Upper lobe of left lung (tissue), 6 donors: ENCODE data around the gene SLC38A4. TPM values are rescaled to one million over a fixed set of nuclear protein-coding genes. Genes with fewer than 3 reads are reported as not detected.

ENCODE experiments used
- ATAC-seq, 2 donors: fragments of 200-7000 bp; cut with Tn5 transposase; one replicate each; pipeline ENCODE4 v1.9.1; 2022; ENCODE audit warnings: mild to moderate bottlenecking in 2 of 2, moderate library complexity in 2 of 2; ENCODE audit not compliant: low FRiP score in 2 of 2
- DNase-seq, 2 donors: peaks; one replicate each; pipeline ENCODE4 v3.0.0-alpha.2; 2019 to 2020
- H3K27ac ChIP-seq, 4 donors: fragments of 200-600 bp; sonication (generic); one replicate each; pipeline ENCODE4 v1.5.1; 2016 to 2019
- H3K27me3 ChIP-seq, 4 donors: fragments of 200-600 bp; sonication (generic); one replicate each; pipeline ENCODE4 v1.5.1; 2017 to 2019
- H3K36me3 ChIP-seq, 4 donors: fragments of 200-600 bp; sonication (generic); one replicate each; pipeline ENCODE4 v1.5.1; 2016 to 2019
- H3K4me1 ChIP-seq, 4 donors: fragments of 200-600 bp; sonication (generic); one replicate each; pipeline ENCODE4 v1.5.1; 2018 to 2019
- H3K4me3 ChIP-seq, 4 donors: fragments of 200-600 bp; sonication (generic); one replicate each; pipeline ENCODE4 v1.5.1; 2017 to 2019; ENCODE audit warnings: mild to moderate bottlenecking in 2 of 4, moderate library complexity in 1 of 4
- H3K9me3 ChIP-seq, 4 donors: fragments of 200-600 bp; sonication (generic); one replicate each; pipeline ENCODE4 v1.5.1; 2018 to 2019
- CTCF ChIP-seq, 6 experiments: fragments of 450-650 bp in 4 of 6; fragments of 200-600 bp in 2 of 6; sonication (generic) in 2 of 6; IDR thresholded peaks; one replicate each; pipeline ENCODE4 v1.5.1; 2016 to 2019; ENCODE audit warnings: antibody characterized with exemption in 6 of 6
- EP300 ChIP-seq, 4 donors: sonication (generic); formaldehyde crosslinking; IDR thresholded peaks; one replicate each; pipeline ENCODE4 v1.5.1; 2017; ENCODE audit warnings: antibody characterized with exemption in 4 of 4, control low read depth in 2 of 4
- POLR2A ChIP-seq, 4 donors: fragments of 450-650 bp; IDR thresholded peaks; one replicate each; pipeline ENCODE4 v1.5.1; 2016 to 2017; ENCODE audit warnings: antibody characterized with exemption in 4 of 4, mild to moderate bottlenecking in 2 of 4
- POLR2AphosphoS5 ChIP-seq, 2 donors: sonication (generic); formaldehyde crosslinking; IDR thresholded peaks; one replicate each; pipeline ENCODE4 v1.5.1; 2017; ENCODE audit warnings: antibody characterized with exemption in 2 of 2
- WGBS, 2 donors: methylation state at CpG; one replicate each; pipeline ENCODE4 v1.1.5; 2017 to 2018; 5-methylcytosine and 5-hydroxymethylcytosine counted together
- total RNA-seq, 6 donors: library from RNA; depleted of rRNA in 4 of 6; stranded (reverse); fragments of >200 nt in 4 of 6; gene quantifications; one replicate each; pipeline versions ENCODE4 v1.1.0 to v1.2.1, GENCODE V29; 2016 to 2021
- donor health status: DM: no; HTN: no; CAD: no; lungs with moderate emphysema.
- donor health status: DM: no; HTN: yes; CAD: no; lungs with severe emphysema.

SLC38A4 gene
- total RNA-seq, result under 1 TPM in 3 of 6 donors, not detected in 3; 0.49 to 0.81 (median 0.60) TPM

- ATAC-seq, result peak; percentile 52 to 66
- 16 to 20% methylated on average over 25 to 29 of the region's 29 CpGs for WGBS, 2 donors
Observed at GRCh38 chr12:46825591-46826414, at the start of gene SLC38A4. Gene SLC38A4, minus strand, starts transcription at chr12:46825997. Its CDS starts 32,926 bp downstream, at chr12:46793071.

GRCh38 chr12:46875095-46875494, 49.3 kb upstream of the SLC38A4 start:
- Histone ChIP-seq H3K27ac (no peak overlapping the region), H3K4me1 (no peaks in the 10 kb centered on the region), H3K9me3 (peaks cover 0 to 11% (median 7%) of the 10 kb centered on the region in 4 donors), H3K4me3 (no peak overlapping the region), H3K36me3 (no peaks in the 10 kb centered on the region), H3K27me3 (no peaks in the 10 kb centered on the region)
- ATAC-seq (no peak), DNase-seq (no peak)
- 76 to 83% methylated on average over 1 of the region's 1 CpG for WGBS, 2 donors
- TF ChIP-seq POLR2AphosphoS5 (IDR thresholded peaks at IDR 0.05), result no peak
- TF ChIP-seq POLR2A (IDR thresholded peaks at IDR 0.05), result no peak
- no peak for TF ChIP-seq CTCF (IDR thresholded peaks at IDR 0.05)
- TF ChIP-seq EP300 (IDR thresholded peaks at IDR 0.05), result no peak

More at GRCh38 chr12:46825591-46826414, at the start of gene SLC38A4:
- no peak within 1 kb of the TSS for H3K27ac ChIP-seq
- TF ChIP-seq EP300 (IDR thresholded peaks at IDR 0.05) (no peak), POLR2AphosphoS5 (IDR thresholded peaks at IDR 0.05) (no peak), POLR2A (IDR thresholded peaks at IDR 0.05) (no peak), CTCF (IDR thresholded peaks at IDR 0.05) (no peak)
- DNase-seq, result peak; percentile 22 to 82
- H3K9me3 ChIP-seq, result no peaks in the 10 kb centered on the region
- no peaks in the 10 kb centered on the region for H3K36me3 ChIP-seq
- H3K4me3 ChIP-seq, result peak within 1 kb of the TSS in 2 of 4 donors; percentile 19 to 21
- peaks cover 0 to 11% (median 3%) of the 10 kb centered on the region in 4 donors for H3K27me3 ChIP-seq
- peaks cover 0 to 8% (median 4%) of the 10 kb centered on the region in 4 donors for H3K4me1 ChIP-seq

GRCh38 chr12:46874642-46875041, 48.8 kb upstream of the SLC38A4 start:
- H3K9me3 ChIP-seq, result peaks cover 0 to 11% (median 7%) of the 10 kb centered on the region in 4 donors
- no peaks in the 10 kb centered on the region for H3K27me3 ChIP-seq
- no peak for TF ChIP-seq POLR2AphosphoS5 (IDR thresholded peaks at IDR 0.05)
- no peak for TF ChIP-seq POLR2A (IDR thresholded peaks at IDR 0.05)
- no peak for TF ChIP-seq CTCF (IDR thresholded peaks at IDR 0.05)
- no peak for TF ChIP-seq EP300 (IDR thresholded peaks at IDR 0.05)
- ATAC-seq, result no peak
- DNase-seq, result no peak
- H3K36me3 ChIP-seq, result no peaks in the 10 kb centered on the region
- WGBS, 2 donors, result 60 to 75% methylated on average over 3 of the region's 3 CpGs
- no peak overlapping the region for H3K27ac ChIP-seq
- no peak overlapping the region for H3K4me3 ChIP-seq
- no peaks in the 10 kb centered on the region for H3K4me1 ChIP-seq

- Histone ChIP-seq H3K9me3 (peaks cover 0 to 8% (median 3%) of the 10 kb centered on the region in 4 donors), H3K27ac (no peak overlapping the region), H3K4me1 (no peaks in the 10 kb centered on the region), H3K4me3 (no peak overlapping the region), H3K27me3 (no peaks in the 10 kb centered on the region), H3K36me3 (no peaks in the 10 kb centered on the region)
- 78 to 79% methylated on average over 4 of the region's 4 CpGs for WGBS, 2 donors
- TF ChIP-seq EP300 (IDR thresholded peaks at IDR 0.05), result no peak
- no peak for TF ChIP-seq POLR2A (IDR thresholded peaks at IDR 0.05)
- TF ChIP-seq CTCF (IDR thresholded peaks at IDR 0.05), result no peak
- TF ChIP-seq POLR2AphosphoS5 (IDR thresholded peaks at IDR 0.05), result no peak
- ATAC-seq (no peak), DNase-seq (no peak)
Observed at GRCh38 chr12:46872135-46872534, 46.3 kb upstream of the SLC38A4 start.
